GM18870 (cell line): Measurements from ENCODE around the gene FBXO34.
"Not testable (repeated sequence)": the region's sequence is repeated elsewhere in the genome, so short reads cannot be mapped to it uniquely, and the experiment has no call there.

Source experiments
- ATAC-seq: cut with Tn5 transposase; IDR thresholded peaks from one replicate; pipeline ENCODE4 v1.9.1; 2021; ENCODE audit warnings: moderate library complexity; ENCODE audit not compliant: unreplicated experiment

The FBXO34 gene

GRCh38 chr14:55340482-55340881, 69.3 kb downstream of the FBXO34 start:
- ATAC-seq = no peak

- no peak for ATAC-seq
Observed at GRCh38 chr14:55341781-55342180, 70.6 kb downstream of the FBXO34 start.

GRCh38 chr14:55344582-55345163, 73.5 kb downstream of the FBXO34 start:
- not testable (repeated sequence) for ATAC-seq

- ATAC-seq = no peak
Observed at GRCh38 chr14:55347040-55347439, 75.8 kb downstream of the FBXO34 start.

GRCh38 chr14:55347748-55348147, 76.5 kb downstream of the FBXO34 start:
- ATAC-seq = no peak

- ATAC-seq = no peak
Observed at GRCh38 chr14:55348766-55349453, 77.7 kb downstream of the FBXO34 start.

- no peak for ATAC-seq
Observed at GRCh38 chr14:55349565-55349964, 78.3 kb downstream of the FBXO34 start.

GRCh38 chr14:55350461-55350860, 79.2 kb downstream of the FBXO34 start:
- ATAC-seq = no peak

- no peak for ATAC-seq
Observed at GRCh38 chr14:55351111-55351510, 79.9 kb downstream of the FBXO34 start.

- ATAC-seq = no peak
Observed at GRCh38 chr14:55352201-55352600, 81.0 kb downstream of the FBXO34 start.

- no peak for ATAC-seq
Observed at GRCh38 chr14:55353686-55354467, 82.7 kb downstream of the FBXO34 start.

- ATAC-seq = no peak
Observed at GRCh38 chr14:55354500-55354899, 83.3 kb downstream of the FBXO34 start.

- no peak for ATAC-seq
Observed at GRCh38 chr14:55355922-55356321, 84.7 kb downstream of the FBXO34 start.

GRCh38 chr14:55356913-55357312, 85.7 kb downstream of the FBXO34 start:
- ATAC-seq = no peak

GRCh38 chr14:55359307-55359706, 88.1 kb downstream of the FBXO34 start:
- ATAC-seq = no peak

- no peak for ATAC-seq
Observed at GRCh38 chr14:55361190-55361589, 90.0 kb downstream of the FBXO34 start.

- no peak for ATAC-seq
Observed at GRCh38 chr14:55366271-55366670, 95.0 kb downstream of the FBXO34 start.

- ATAC-seq = no peak
Observed at GRCh38 chr14:55370883-55371455, 99.7 kb downstream of the FBXO34 start.

- no peak for ATAC-seq
Observed at GRCh38 chr14:55372423-55372822, 101.2 kb downstream of the FBXO34 start.

- ATAC-seq = no peak
Observed at GRCh38 chr14:55372825-55373224, 101.6 kb downstream of the FBXO34 start.

GRCh38 chr14:55373784-55374705, 102.8 kb downstream of the FBXO34 start:
- no peak for ATAC-seq
